Body of pancreas (tissue), 4 donors: Measurements from ENCODE around the gene DYNLL1.

ENCODE experiments used
- POLR2A ChIP-seq, 3 donors: fragments of 450-650 bp; IDR thresholded peaks; one replicate each; pipeline ENCODE4 v1.6.1; 2016; ENCODE audit warnings: antibody characterized with exemption in 3 of 3, mild to moderate bottlenecking in 2 of 3
- TF ChIP-seq, protein P1 (sequence below), 7 experiments: fragments of 450-650 bp in 4 of 7; fragments of 200-600 bp in 3 of 7; sonication (generic) in 3 of 7; IDR thresholded peaks; one replicate each; pipeline ENCODE4 v1.5.1; 2016 to 2019; ENCODE audit warnings: antibody characterized with exemption in 7 of 7

DNA sequence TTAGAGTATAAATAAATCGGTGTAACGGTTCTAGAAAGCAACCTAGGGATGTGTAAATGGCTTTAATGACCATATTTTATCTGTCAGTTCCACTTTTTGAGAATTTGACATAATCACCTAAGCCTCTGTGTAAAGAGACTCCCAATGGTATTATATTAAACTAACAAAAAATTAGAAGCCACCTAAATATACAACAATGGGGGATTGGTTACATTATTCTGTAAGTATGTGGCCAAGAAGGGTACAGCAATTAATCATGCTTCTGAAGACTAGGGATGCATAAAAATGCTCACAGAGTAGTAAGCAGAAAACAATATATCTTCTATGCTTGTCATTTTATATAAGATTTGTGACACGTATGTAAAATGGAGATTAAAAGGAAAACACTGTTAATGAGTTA is 48.8 kb downstream of the DYNLL1 start:
- TF ChIP-seq, protein P1, sequence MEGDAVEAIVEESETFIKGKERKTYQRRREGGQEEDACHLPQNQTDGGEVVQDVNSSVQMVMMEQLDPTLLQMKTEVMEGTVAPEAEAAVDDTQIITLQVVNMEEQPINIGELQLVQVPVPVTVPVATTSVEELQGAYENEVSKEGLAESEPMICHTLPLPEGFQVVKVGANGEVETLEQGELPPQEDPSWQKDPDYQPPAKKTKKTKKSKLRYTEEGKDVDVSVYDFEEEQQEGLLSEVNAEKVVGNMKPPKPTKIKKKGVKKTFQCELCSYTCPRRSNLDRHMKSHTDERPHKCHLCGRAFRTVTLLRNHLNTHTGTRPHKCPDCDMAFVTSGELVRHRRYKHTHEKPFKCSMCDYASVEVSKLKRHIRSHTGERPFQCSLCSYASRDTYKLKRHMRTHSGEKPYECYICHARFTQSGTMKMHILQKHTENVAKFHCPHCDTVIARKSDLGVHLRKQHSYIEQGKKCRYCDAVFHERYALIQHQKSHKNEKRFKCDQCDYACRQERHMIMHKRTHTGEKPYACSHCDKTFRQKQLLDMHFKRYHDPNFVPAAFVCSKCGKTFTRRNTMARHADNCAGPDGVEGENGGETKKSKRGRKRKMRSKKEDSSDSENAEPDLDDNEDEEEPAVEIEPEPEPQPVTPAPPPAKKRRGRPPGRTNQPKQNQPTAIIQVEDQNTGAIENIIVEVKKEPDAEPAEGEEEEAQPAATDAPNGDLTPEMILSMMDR (IDR thresholded peaks at IDR 0.05): no peak
- no peak for TF ChIP-seq POLR2A (IDR thresholded peaks at IDR 0.05)
